Duodenal mucosa (tissue), 2 donors: ENCODE results near the gene MBOAT2.
A peak's percentile ranks its signal among the peaks of the same experiment; 100 is the strongest.
"Not testable (repeated sequence)": the region's sequence is repeated elsewhere in the genome, so short reads cannot be mapped to it uniquely, and the experiment has no call there.

Experiments
- H3K27ac ChIP-seq: one replicate; pipeline ENCODE4 v1.7.0; 2013; ENCODE audit warnings: low read depth, low read length
- H3K27me3 ChIP-seq, 2 donors: one replicate each; pipeline ENCODE4 v1.7.0; 2013; ENCODE audit warnings: low read length in 2 of 2, control low read depth in 1 of 2; ENCODE audit not compliant: insufficient read depth in 2 of 2, control insufficient read depth in 1 of 2
- H3K36me3 ChIP-seq, 2 donors: one replicate each; pipeline ENCODE4 v1.7.0; 2013; ENCODE audit warnings: low read length in 2 of 2, control low read depth in 1 of 2; ENCODE audit not compliant: insufficient read depth in 2 of 2, control insufficient read depth in 1 of 2
- H3K4me1 ChIP-seq, 2 donors: one replicate each; pipeline ENCODE4 v1.7.0; 2013; ENCODE audit warnings: low read length in 2 of 2, control low read depth in 1 of 2; ENCODE audit not compliant: insufficient read depth in 2 of 2, control insufficient read depth in 1 of 2
- H3K4me3 ChIP-seq, 2 donors: one replicate each; pipeline ENCODE4 v1.7.0; 2013; ENCODE audit warnings: low read length in 2 of 2, low read depth in 1 of 2
- H3K9ac ChIP-seq, 2 donors: one replicate each; pipeline ENCODE4 v1.7.0; 2013; ENCODE audit warnings: low read length in 2 of 2, low read depth in 1 of 2
- H3K9me3 ChIP-seq, 2 donors: one replicate each; pipeline ENCODE4 v1.7.0; 2013; ENCODE audit warnings: low read length in 2 of 2, control low read depth in 1 of 2; ENCODE audit not compliant: control insufficient read depth in 1 of 2

MBOAT2 gene

GRCh38 chr2:9003616-9004337 is at the start of gene MBOAT2:
MBOAT2 (minus strand) TSS chr2:9003684; CDS start chr2:9003614, 70 bp downstream.
- peak within 1 kb of the TSS; percentile 38 to 46 for H3K9ac ChIP-seq
- no peaks in the 10 kb centered on the region for H3K36me3 ChIP-seq
- peaks cover 4 to 9% of the 10 kb centered on the region in 2 donors for H3K4me1 ChIP-seq
- peak within 1 kb of the TSS; percentile 8 for H3K27ac ChIP-seq
- peaks cover 0 to 9% of the 10 kb centered on the region in 2 donors for H3K27me3 ChIP-seq
- peak within 1 kb of the TSS; percentile 53 to 69 for H3K4me3 ChIP-seq
- H3K9me3 ChIP-seq: no peaks in the 10 kb centered on the region

- Histone ChIP-seq H3K9me3 (no peaks in the 10 kb centered on the region), H3K27ac (no peak overlapping the region), H3K9ac (no peak overlapping the region), H3K4me1 (no peaks in the 10 kb centered on the region), H3K4me3 (no peak overlapping the region), H3K27me3 (no peaks in the 10 kb centered on the region), H3K36me3 (no peaks in the 10 kb centered on the region)
These were observed 49.5 kb upstream of the MBOAT2 start for GRCh38 chr2:9052821-9053533.

GRCh38 chr2:9051451-9051850 is 48.0 kb upstream of the MBOAT2 start:
- H3K27me3 ChIP-seq, H3K4me1 ChIP-seq, H3K4me3 ChIP-seq, H3K27ac ChIP-seq, H3K36me3 ChIP-seq, H3K9me3 ChIP-seq, H3K9ac ChIP-seq: not testable (repeated sequence)

- no peak overlapping the region for H3K9ac ChIP-seq
- H3K27ac ChIP-seq: no peak overlapping the region
- H3K36me3 ChIP-seq: no peaks in the 10 kb centered on the region
- no peak overlapping the region for H3K4me3 ChIP-seq
- no peaks in the 10 kb centered on the region for H3K27me3 ChIP-seq
- H3K9me3 ChIP-seq: no peaks in the 10 kb centered on the region
- no peaks in the 10 kb centered on the region for H3K4me1 ChIP-seq
These were observed 46.8 kb upstream of the MBOAT2 start for GRCh38 chr2:9050122-9050809.

- Histone ChIP-seq H3K36me3 (no peaks in the 10 kb centered on the region), H3K27ac (no peak overlapping the region), H3K9ac (no peak overlapping the region), H3K4me3 (no peak overlapping the region), H3K27me3 (no peaks in the 10 kb centered on the region), H3K4me1 (no peaks in the 10 kb centered on the region), H3K9me3 (no peaks in the 10 kb centered on the region)
These were observed 42.1 kb upstream of the MBOAT2 start for GRCh38 chr2:9045595-9045994.

- H3K4me1 ChIP-seq, H3K9me3 ChIP-seq, H3K36me3 ChIP-seq, H3K27me3 ChIP-seq, H3K9ac ChIP-seq, H3K27ac ChIP-seq, H3K4me3 ChIP-seq: not testable (repeated sequence)
These were observed 40.0 kb upstream of the MBOAT2 start for GRCh38 chr2:9043491-9043890.

GRCh38 chr2:9037166-9037565 is 33.7 kb upstream of the MBOAT2 start:
- Histone ChIP-seq H3K9ac (no peak overlapping the region), H3K9me3 (no peaks in the 10 kb centered on the region), H3K27ac (no peak overlapping the region), H3K36me3 (no peaks in the 10 kb centered on the region), H3K4me3 (no peak overlapping the region), H3K4me1 (no peaks in the 10 kb centered on the region), H3K27me3 (no peaks in the 10 kb centered on the region)

- H3K27ac ChIP-seq: no peak overlapping the region
- no peaks in the 10 kb centered on the region for H3K9me3 ChIP-seq
- H3K27me3 ChIP-seq: no peaks in the 10 kb centered on the region
- no peaks in the 10 kb centered on the region for H3K36me3 ChIP-seq
- no peak overlapping the region for H3K9ac ChIP-seq
- no peak overlapping the region for H3K4me3 ChIP-seq
- H3K4me1 ChIP-seq: no peaks in the 10 kb centered on the region
These were observed 30.1 kb upstream of the MBOAT2 start for GRCh38 chr2:9033385-9034168.

- Histone ChIP-seq H3K9ac (no peak overlapping the region), H3K9me3 (no peaks in the 10 kb centered on the region), H3K27ac (no peak overlapping the region)
These were observed 29.2 kb upstream of the MBOAT2 start for GRCh38 chr2:9032536-9033255.

More at GRCh38 chr2:9032536-9033255, 29.2 kb upstream of the MBOAT2 start:
- no peak overlapping the region for H3K4me3 ChIP-seq
- no peaks in the 10 kb centered on the region for H3K4me1 ChIP-seq
- no peaks in the 10 kb centered on the region for H3K27me3 ChIP-seq
- no peaks in the 10 kb centered on the region for H3K36me3 ChIP-seq
